H1 (cell line): ENCODE results near the gene ENOPH1. TPM values are rescaled to one million over a fixed set of nuclear protein-coding genes. Genes with fewer than 3 reads are reported as not detected.

Experiments used
- CTCF ChIA-PET: fragments of 300-600 bp; sonication (Branson Sonifier 250); formaldehyde crosslinking; loops from one replicate; lab custom pipeline; 2021; ENCODE audit not compliant: partially characterized antibody; lab: Charles Lee
- POLR2A ChIA-PET: fragments of 300-600 bp; sonication (Branson Sonifier 250); formaldehyde crosslinking; loops from one replicate; lab custom pipeline; 2021; ENCODE audit warnings: inconsistent platforms; ENCODE audit not compliant: partially characterized antibody; lab: Charles Lee
- DNase-seq, 2 experiments: peaks; one replicate each; pipeline versions ENCODE4 v3.0.0 to v3.0.0-alpha.2; 2010 to 2022; ENCODE audit warnings: low spot score in 2 of 2, low read depth in 1 of 2, mixed read lengths in 1 of 2
- FAIRE-seq: peaks from 2 replicates; lab custom pipeline; 2011; peaks lifted over from hg19 to GRCh38; lab: Jason Lieb, UNC
- H2AFZ ChIP-seq: 2 replicates; pipeline ENCODE4 v1.8.1; 2012; ENCODE audit warnings: low read length, inconsistent platforms
- H2AK5ac ChIP-seq: 2 replicates; pipeline ENCODE4 v1.6.1; 2013; ENCODE audit warnings: low read depth, low read length
- H2BK120ac ChIP-seq: replicated peaks from 2 replicates; pipeline ENCODE3; 2013; ENCODE audit warnings: low read depth, low read length, inconsistent platforms
- H2BK12ac ChIP-seq: 2 replicates; pipeline ENCODE4 v1.6.1; 2013; ENCODE audit warnings: low read depth, low read length
- H2BK15ac ChIP-seq: 2 replicates; pipeline ENCODE4 v1.6.1; 2013; ENCODE audit warnings: low read length
- H2BK20ac ChIP-seq: 2 replicates; pipeline ENCODE4 v1.6.1; 2013; ENCODE audit warnings: low read length
- H2BK5ac ChIP-seq: 2 replicates; pipeline ENCODE4 v1.6.1; 2013; ENCODE audit warnings: low read depth, low read length
- H3K14ac ChIP-seq: 2 replicates; pipeline ENCODE4 v1.6.1; 2013; ENCODE audit warnings: inconsistent platforms; ENCODE audit not compliant: insufficient read length
- H3K18ac ChIP-seq: 2 replicates; pipeline ENCODE4 v1.6.1; 2013; ENCODE audit warnings: low read length; ENCODE audit errors: extremely low read depth
- H3K23ac ChIP-seq: 2 replicates; pipeline ENCODE4 v1.6.1; 2013; ENCODE audit warnings: inconsistent platforms; ENCODE audit not compliant: insufficient read length
- H3K23me2 ChIP-seq: 2 replicates; pipeline ENCODE4 v1.6.1; 2013; ENCODE audit warnings: low read depth, low read length
- H3K27ac ChIP-seq: 2 replicates; pipeline ENCODE4 v1.6.1; 2011; ENCODE audit warnings: low read depth, low read length, inconsistent platforms
- H3K27me3 ChIP-seq, 4 experiments: replicated peaks in 1 of 4; 1 replicate in 1 of 4; 2 replicates in 3 of 4; pipeline versions ENCODE4 v1.6.1 to v1.8.1; 2011 to 2013; ENCODE audit warnings: low read length in 3 of 4, mild to moderate bottlenecking in 3 of 4, inconsistent platforms in 2 of 4, mixed read lengths in 2 of 4, moderate library complexity in 1 of 4; ENCODE audit not compliant: control insufficient read depth in 3 of 4, insufficient read depth in 3 of 4; ENCODE audit errors: extremely low read depth in 1 of 4
- H3K36me3 ChIP-seq, 4 experiments: 2 replicates each; pipeline versions ENCODE4 v1.6.1 to v1.8.1; 2011 to 2013; ENCODE audit warnings: mild to moderate bottlenecking in 4 of 4, low read length in 3 of 4, moderate library complexity in 2 of 4, control low read depth in 1 of 4, inconsistent platforms in 1 of 4; ENCODE audit not compliant: insufficient read depth in 4 of 4, control insufficient read depth in 2 of 4
- H3K4ac ChIP-seq: replicated peaks from 2 replicates; pipeline ENCODE3; 2013; ENCODE audit warnings: low read length, low read depth, mixed read lengths, inconsistent platforms; ENCODE audit not compliant: insufficient read length
- H3K4me1 ChIP-seq, 4 experiments: replicated peaks in 1 of 4; 1 replicate in 1 of 4; 2 replicates in 3 of 4; pipeline versions ENCODE4 v1.6.1 to v1.8.1; 2011 to 2013; ENCODE audit warnings: low read length in 3 of 4, inconsistent platforms in 2 of 4, mixed read lengths in 1 of 4; ENCODE audit not compliant: insufficient read depth in 4 of 4, control insufficient read depth in 3 of 4
- H3K4me2 ChIP-seq, 2 experiments: 2 replicates each; pipeline versions ENCODE4 v1.6.1 to v1.8.1; 2011 to 2013; ENCODE audit warnings: low read depth in 2 of 2, low read length in 2 of 2, control low read depth in 1 of 2, inconsistent platforms in 1 of 2, mild to moderate bottlenecking in 1 of 2; ENCODE audit not compliant: insufficient read depth in 1 of 2
- H3K4me3 ChIP-seq, 4 experiments: fragments of 200-600, 300-600 bp in 1 of 4; sonication (generic), shearing (Covaris generic), sonication (Bioruptor Twin) in 1 of 4; 2 replicates each; pipeline versions ENCODE4 v1.5.1 to v1.8.1; 2011 to 2016; ENCODE audit warnings: low read length in 4 of 4, low read depth in 3 of 4, control low read depth in 2 of 4, inconsistent platforms in 2 of 4, mild to moderate bottlenecking in 2 of 4, mixed read lengths in 1 of 4, moderate library complexity in 1 of 4; ENCODE audit not compliant: insufficient read depth in 2 of 4; ENCODE audit errors: extremely low read depth in 1 of 4
- H3K56ac ChIP-seq: replicated peaks from 2 replicates; pipeline ENCODE3; 2013; ENCODE audit warnings: low read depth, mild to moderate bottlenecking, mixed read lengths, low read length, inconsistent platforms; ENCODE audit not compliant: insufficient read length
- H3K79me1 ChIP-seq: 2 replicates; pipeline ENCODE4 v1.6.1; 2013; ENCODE audit warnings: low read depth, low read length, control low read depth
- H3K79me2 ChIP-seq, 2 experiments: 2 replicates each; pipeline versions ENCODE4 v1.6.1 to v1.8.1; 2012 to 2013; ENCODE audit warnings: low read length in 2 of 2, mild to moderate bottlenecking in 2 of 2, inconsistent platforms in 1 of 2; ENCODE audit not compliant: insufficient read depth in 2 of 2, control insufficient read depth in 1 of 2
- H3K9ac ChIP-seq, 4 experiments: replicated peaks in 1 of 4; 1 replicate in 1 of 4; 2 replicates in 3 of 4; pipeline versions ENCODE4 v1.6.1 to v1.8.1; 2011 to 2013; ENCODE audit warnings: low read depth in 3 of 4, low read length in 3 of 4, control low read depth in 2 of 4, mild to moderate bottlenecking in 2 of 4, moderate library complexity in 2 of 4, inconsistent platforms in 1 of 4; ENCODE audit errors: extremely low read depth in 1 of 4
- H3K9me3 ChIP-seq, 2 experiments: 2 replicates each; pipeline versions ENCODE4 v1.6.1 to v1.8.1; 2012 to 2013; ENCODE audit warnings: mild to moderate bottlenecking in 2 of 2, moderate library complexity in 2 of 2, control low read depth in 1 of 2, inconsistent platforms in 1 of 2, low read depth in 1 of 2, low read length in 1 of 2, mixed read lengths in 1 of 2; ENCODE audit not compliant: insufficient read depth in 2 of 2
- H4K20me1 ChIP-seq, 2 experiments: replicated peaks in 1 of 2; 2 replicates each; pipeline versions ENCODE3 to v1.8.1; 2011 to 2013; ENCODE audit warnings: inconsistent platforms in 2 of 2, low read length in 2 of 2, mild to moderate bottlenecking in 1 of 2; ENCODE audit not compliant: insufficient read depth in 2 of 2, control insufficient read depth in 1 of 2
- H4K5ac ChIP-seq: 2 replicates; pipeline ENCODE4 v1.6.1; 2013; ENCODE audit warnings: low read length, low read depth, mixed read lengths, inconsistent platforms; ENCODE audit not compliant: insufficient read length
- H4K8ac ChIP-seq: 2 replicates; pipeline ENCODE4 v1.8.0; 2013; ENCODE audit warnings: mild to moderate bottlenecking, moderate library complexity, low read length, inconsistent platforms; ENCODE audit not compliant: insufficient read depth; ENCODE audit errors: extremely low read depth
- H4K91ac ChIP-seq: replicated peaks from 2 replicates; pipeline ENCODE3; 2013; ENCODE audit warnings: low read length, mixed read lengths, inconsistent platforms; ENCODE audit not compliant: insufficient read length
- BRCA1 ChIP-seq: IDR thresholded peaks from 2 replicates; pipeline ENCODE4 v1.6.1; 2012; ENCODE audit warnings: low read depth, low read length, improper control_type of control experiment
- CEBPB ChIP-seq: IDR thresholded peaks from 2 replicates; pipeline ENCODE4 v1.6.1; 2012; ENCODE audit warnings: low read depth, low read length
- CHD2 ChIP-seq: IDR thresholded peaks from 2 replicates; pipeline ENCODE4 v1.6.1; 2012; ENCODE audit warnings: low read length, improper control_type of control experiment
- GABPA ChIP-seq: IDR thresholded peaks from 2 replicates; pipeline ENCODE4 v1.6.1; 2011; ENCODE audit warnings: mild to moderate bottlenecking, low read length, moderate library complexity, borderline replicate concordance; ENCODE audit not compliant: insufficient read depth
- NANOG ChIP-seq: IDR thresholded peaks from 2 replicates; pipeline ENCODE4 v1.6.1; 2011; ENCODE audit warnings: low read length, low read depth, mild to moderate bottlenecking, inconsistent platforms; ENCODE audit not compliant: insufficient read depth, poor library complexity, severe bottlenecking
- POLR2A ChIP-seq, 2 experiments: IDR thresholded peaks; 1 replicate in 1 of 2; 2 replicates in 1 of 2; pipeline ENCODE4 v1.6.1; 2011; ENCODE audit warnings: low read depth in 2 of 2, low read length in 2 of 2, mild to moderate bottlenecking in 2 of 2; ENCODE audit errors: control extremely low read depth in 1 of 2
- SIRT6 ChIP-seq: IDR thresholded peaks from one replicate; pipeline ENCODE4 v1.7.1; 2012; ENCODE audit warnings: low read length, inconsistent platforms
- WGBS, 2 experiments: shearing (Covaris generic) in 1 of 2; methylation state at CpG; one replicate each; pipeline versions ENCODE4 v1.1.6 to v1.1.7; 2013 to 2015; ENCODE audit warnings: low lambda C conversion rate in 2 of 2, mixed read lengths in 2 of 2, inconsistent platforms in 1 of 2, low coverage in 1 of 2, missing lambda C conversion rate in 1 of 2; ENCODE audit not compliant: insufficient replicate concordance in 2 of 2, insufficient coverage in 1 of 2, insufficient read length in 1 of 2; ENCODE audit errors: extremely low coverage in 1 of 2, missing lambda C conversion rate in 1 of 2; 5-methylcytosine and 5-hydroxymethylcytosine counted together
- long read RNA-seq, 2 experiments: library from RNA in 1 of 2; library from capped mRNA in 1 of 2; stranded (forward); transcript quantifications; one replicate each; pipeline ENCODE4 v2.0.0, GENCODE V29; 2021; ENCODE audit warnings: inconsistent platforms in 1 of 2
- polyA minus RNA-seq, 3 experiments: library from RNA; depleted of rRNA, polyadenylated mRNA; stranded (reverse); fragments of >200 nt; gene quantifications; 1 replicate in 2 of 3; 2 replicates in 1 of 3; pipeline ENCODE4 v1.2.3, GENCODE V29; 2011
- polyA plus RNA-seq, 7 experiments: library from polyadenylated mRNA; depleted of rRNA in 3 of 7; stranded (reverse) in 5 of 7; unstranded in 2 of 7; fragments of >200 nt in 5 of 7; fragments of 200-250 nt in 2 of 7; gene quantifications; 1 replicate in 5 of 7; 2 replicates in 1 of 7; 4 replicates in 1 of 7; pipeline versions ENCODE4 v1.2.1 to v1.2.3, GENCODE V29; 2011 to 2013; ENCODE audit warnings: missing spikeins in 2 of 7, mixed read lengths in 2 of 7
- total RNA-seq: library from RNA; stranded (reverse); fragmentation: NEBNext Ultra II Directional; extraction: Animal tissue kit (Norgen Biotek cat#: 25700); gene quantifications from 2 replicates; pipeline ENCODE4 v1.2.1, GENCODE V29; 2021
- TF ChIP-seq, protein P1 (sequence below): IDR thresholded peaks from 2 replicates; pipeline ENCODE4 v1.6.1; 2011; ENCODE audit warnings: low read depth, mild to moderate bottlenecking, low read length; ENCODE audit not compliant: insufficient read depth

Gene ENOPH1
- total RNA-seq (83.0 and 89.3 TPM in 2 replicates), polyA plus RNA-seq (2011; rRNA removed) (19.7 and 25.1 TPM in 2 replicates), polyA minus RNA-seq (2011; rRNA and poly(A)+ RNA removed) (19.9 and 22.3 TPM in 2 replicates)
- polyA plus RNA-seq (2011; cell fraction: cytosol; rRNA removed), result 34.9 TPM
- polyA plus RNA-seq (2011; cell fraction: nucleus; rRNA removed), result 22.6 TPM
- polyA plus RNA-seq (2012, experiment 1 of 2), result 61.7 to 75.0 TPM (median 64.4 TPM) in 4 replicates
- 15.3 TPM for polyA plus RNA-seq (2012, experiment 2 of 2)
- polyA plus RNA-seq (2013, experiment 1 of 2), result 49.3 TPM
- polyA plus RNA-seq (2013, experiment 2 of 2), result 49.9 TPM
- 19.0 TPM for polyA minus RNA-seq (2011; cell fraction: cytosol; rRNA and poly(A)+ RNA removed)
- 23.6 TPM for polyA minus RNA-seq (2011; cell fraction: nucleus; rRNA and poly(A)+ RNA removed)
- long read RNA-seq, experiment 1, transcript ENOPH1-203 (6 exons, 1,874 nt), result minor isoform, 7 of 140 reads
- long read RNA-seq, experiment 1, transcript ENOPH1-201 (6 exons, 2,025 nt), result major isoform, 37 of 140 reads
- long read RNA-seq, experiment 1, partial matches to known transcripts, result 90 of 140 reads
- long read RNA-seq, experiment 1, other reads (novel, unspliced or antisense), result 3 of 140 reads
- long read RNA-seq, experiment 2, partial matches to known transcripts, result 40 of 43 reads
- long read RNA-seq, experiment 2, other reads (novel, unspliced or antisense), result 0 of 43 reads

GRCh38 chr4:82430193-82430963, at the start of gene ENOPH1, which contains the start of gene HNRNPDL:
ENOPH1 (plus strand) TSS chr4:82430590; CDS start chr4:82430830, 240 bp downstream.
HNRNPDL (minus strand) TSS chr4:82430462; CDS start chr4:82429690, 772 bp downstream.
- peak within 1 kb of the TSS; percentile 86 for H4K5ac ChIP-seq
- no peak for FAIRE-seq
- TF ChIP-seq BRCA1 (no peak), CHD2 (peak; percentile 73), GABPA (no peak), POLR2A (IDR thresholded peaks at IDR 0.05; ENCODE audit: control extremely low read depth in 1 of 2, low read depth in 2 of 2, low read length in 2 of 2) (peak; percentile 84 to 90; a peak in 2 of 3 replicates), CEBPB (no peak), SIRT6 (no peak), NANOG (no peak)
- TF ChIP-seq, protein P1, sequence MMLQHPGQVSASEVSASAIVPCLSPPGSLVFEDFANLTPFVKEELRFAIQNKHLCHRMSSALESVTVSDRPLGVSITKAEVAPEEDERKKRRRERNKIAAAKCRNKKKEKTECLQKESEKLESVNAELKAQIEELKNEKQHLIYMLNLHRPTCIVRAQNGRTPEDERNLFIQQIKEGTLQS, result no peak; the same call in 1 of the 2 replicates

More at GRCh38 chr4:82430193-82430963, at the start of gene ENOPH1, which contains the start of gene HNRNPDL:
- Histone ChIP-seq H3K79me1 (no peaks in the 10 kb centered on the region), H3K4ac (peak within 1 kb of the TSS; percentile 97), H3K14ac (no peak within 1 kb of the TSS), H3K27ac (peak within 1 kb of the TSS; percentile 99), H2BK15ac (no peak within 1 kb of the TSS; the same call in 1 of the 2 replicates), H3K23me2 (peaks cover 3% of the 10 kb centered on the region), H3K18ac (peak within 1 kb of the TSS; percentile 98), H3K56ac (peak within 1 kb of the TSS; percentile 97), H2AK5ac (peak within 1 kb of the TSS; percentile 11; the same call in 1 of the 2 replicates), H3K36me3 (peaks cover 15 to 37% (median 29%) of the 10 kb centered on the region in 4 experiments), H3K4me3 (peak within 1 kb of the TSS; percentile 94 to 97 (median 94)), H2BK12ac (peak within 1 kb of the TSS; percentile 63; the same call in 1 of the 2 replicates), H3K9ac (peak within 1 kb of the TSS; percentile 90 to 100 (median 100)), H4K91ac (peak within 1 kb of the TSS; percentile 94), H4K8ac (peak within 1 kb of the TSS; percentile 99), H4K20me1 (peaks cover 36 to 42% of the 10 kb centered on the region in 2 experiments), H2AFZ (no peak within 1 kb of the TSS; the same call in 1 of the 2 replicates), H2BK20ac (no peak within 1 kb of the TSS), H3K23ac (no peak within 1 kb of the TSS), H3K4me1 (peaks cover 0 to 4% (median 2%) of the 10 kb centered on the region in 4 experiments; a peak in 3 of 7 replicates), H3K79me2 (peaks cover 71 to 93% of the 10 kb centered on the region in 2 experiments), H2BK120ac (peak within 1 kb of the TSS; percentile 28), H3K9me3 (no peaks in the 10 kb centered on the region), H3K27me3 (no peaks in the 10 kb centered on the region), H3K4me2 (peak within 1 kb of the TSS; percentile 80 to 84), H2BK5ac (peak within 1 kb of the TSS; percentile 99)
- DNase-seq, result peak; percentile 92 to 95
- POLR2A ChIA-PET, result interaction anchor here (0.9 to 7.3 kb wide), 29 partner anchors 8 to 273 kb away, joined by 3 to 126 read pairs (median 6); partner anchors contain the start of gene HNRNPD
- CTCF ChIA-PET, result interaction anchor here (0.5 to 1.4 kb wide), 3 partner anchors 17 to 50 kb away, joined by 3 to 8 read pairs (median 5); no protein-coding TSS in a partner anchor
- 2% methylated on average over 61 of the region's 83 CpGs; no CpG with 5 or more reads in 1 of the 2 experiments for WGBS, 2 experiments
